Mesendoderm (in vitro differentiated cells): Measurements from ENCODE around the gene KLHL12. TPM values are rescaled to one million over a fixed set of nuclear protein-coding genes. Genes with fewer than 3 reads are reported as not detected.

ENCODE experiments used
- DNase-seq: peaks from one replicate; pipeline ENCODE4 v3.0.0; 2013
- H2AK5ac ChIP-seq: 2 replicates; pipeline ENCODE4 v1.6.1; 2013; ENCODE audit warnings: low read length, inconsistent platforms
- H2BK120ac ChIP-seq: 2 replicates; pipeline ENCODE4 v1.6.1; 2013; ENCODE audit warnings: low read depth, mild to moderate bottlenecking, low read length, moderate library complexity, mixed read lengths
- H2BK15ac ChIP-seq: replicated peaks from 2 replicates; pipeline ENCODE4 v1.6.1; 2013; ENCODE audit warnings: low read depth, mild to moderate bottlenecking, moderate library complexity
- H2BK5ac ChIP-seq: 2 replicates; pipeline ENCODE4 v1.6.1; 2013; ENCODE audit warnings: low read length, inconsistent platforms
- H3K18ac ChIP-seq: 2 replicates; pipeline ENCODE4 v1.6.1; 2013; ENCODE audit warnings: mild to moderate bottlenecking, low read length, mixed read lengths
- H3K23ac ChIP-seq: one replicate; pipeline ENCODE4 v1.6.1; 2013; ENCODE audit warnings: low read length
- H3K27ac ChIP-seq: 2 replicates; pipeline ENCODE4 v1.5.1; 2013; ENCODE audit warnings: low read depth, mild to moderate bottlenecking, inconsistent platforms, low read length, moderate library complexity
- H3K27me3 ChIP-seq: 2 replicates; pipeline ENCODE4 v1.6.1; 2013; ENCODE audit warnings: low read length, control low read depth, mild to moderate bottlenecking, inconsistent platforms; ENCODE audit not compliant: insufficient read depth, poor library complexity
- H3K36me3 ChIP-seq: 2 replicates; pipeline ENCODE4 v1.6.1; 2013; ENCODE audit warnings: low read length, inconsistent platforms; ENCODE audit not compliant: control insufficient read depth, insufficient read depth
- H3K4ac ChIP-seq: one replicate; pipeline ENCODE4 v1.6.1; 2013; ENCODE audit warnings: low read depth, mild to moderate bottlenecking, low read length, moderate library complexity
- H3K4me1 ChIP-seq: 2 replicates; pipeline ENCODE4 v1.6.1; 2013; ENCODE audit warnings: low read depth, low read length, inconsistent platforms; ENCODE audit not compliant: control insufficient read depth
- H3K4me2 ChIP-seq: 2 replicates; pipeline ENCODE4 v1.6.1; 2013; ENCODE audit warnings: low read length
- H3K4me3 ChIP-seq: 2 replicates; pipeline ENCODE4 v1.5.1; 2013; ENCODE audit warnings: mild to moderate bottlenecking, low read length
- H3K56ac ChIP-seq: one replicate; pipeline ENCODE4 v1.6.1; 2013; ENCODE audit warnings: low read length
- H3K79me1 ChIP-seq: 2 replicates; pipeline ENCODE4 v1.6.1; 2013; ENCODE audit warnings: low read length, inconsistent platforms
- H3K79me2 ChIP-seq: 2 replicates; pipeline ENCODE4 v1.6.1; 2013; ENCODE audit warnings: mild to moderate bottlenecking, low read length; ENCODE audit not compliant: control insufficient read depth, insufficient read depth
- H3K9ac ChIP-seq: 2 replicates; pipeline ENCODE4 v1.6.1; 2013; ENCODE audit warnings: low read length, inconsistent platforms
- H4K5ac ChIP-seq: one replicate; pipeline ENCODE4 v1.6.1; 2013; ENCODE audit warnings: low read length
- H4K8ac ChIP-seq: one replicate; pipeline ENCODE4 v1.6.1; 2013; ENCODE audit warnings: low read depth, mild to moderate bottlenecking, control low read depth, low read length, moderate library complexity
- WGBS: extraction: QIAGEN DNeasy Blood & Tissue Kit; methylation state at CpG from one replicate; pipeline ENCODE4 v1.1.7; 2013; ENCODE audit warnings: low lambda C conversion rate, missing lambda C conversion rate; ENCODE audit not compliant: insufficient coverage; ENCODE audit errors: extremely low coverage; 5-methylcytosine and 5-hydroxymethylcytosine counted together
- small RNA-seq: library from polyadenylated mRNA; stranded (forward); fragments of <200 nt; extraction: miRNeasy Mini kit (QIAGEN cat#:217004); gene quantifications from one replicate; pipeline ENCODE3, GENCODE V24; 2013; ENCODE audit not compliant: insufficient read depth

The KLHL12 gene

DNA sequence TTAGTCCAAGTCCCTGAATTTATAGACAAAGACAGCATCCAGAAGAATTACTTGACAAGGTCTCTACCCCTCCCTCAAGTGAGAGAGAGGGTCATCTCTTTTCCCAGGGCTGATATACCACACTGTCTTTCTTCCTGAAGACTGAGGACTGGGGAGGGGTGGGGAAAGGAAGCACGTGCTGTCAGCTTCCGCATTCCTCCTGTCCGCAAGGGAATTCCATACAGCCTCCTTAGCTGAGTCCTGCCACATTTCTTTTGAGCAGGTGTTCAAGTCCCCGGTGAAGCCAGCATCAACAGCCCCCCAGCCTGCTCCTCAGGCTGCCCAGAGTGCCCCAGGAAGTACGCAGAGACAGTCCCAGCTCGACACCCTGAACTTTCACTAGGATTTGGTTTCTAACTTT is 82.1 kb downstream of the KLHL12 start:
- no CpG with 5 or more reads among the region's 6 CpGs for WGBS
- DNase-seq, result peak; percentile 45
- H3K56ac ChIP-seq, result no peak overlapping the region

DNA sequence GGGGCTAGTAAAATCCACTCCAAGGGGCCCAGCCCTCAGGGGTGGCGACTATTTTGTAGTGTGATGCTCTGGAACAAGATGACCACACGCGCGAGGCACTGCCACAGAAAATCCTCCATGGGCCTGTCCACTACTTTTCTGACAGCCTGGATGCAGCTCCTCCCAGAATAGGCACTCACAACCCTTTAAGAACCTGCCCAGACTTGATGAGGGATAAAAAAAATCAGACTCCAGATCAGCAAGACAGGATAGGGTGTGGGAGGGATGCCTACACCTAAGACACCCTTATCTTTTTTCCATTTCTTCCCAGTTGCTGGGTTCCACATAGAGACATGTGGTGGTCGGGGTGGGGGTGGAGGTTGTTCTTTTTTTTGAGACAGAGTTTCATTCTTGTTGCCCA is 82.8 kb downstream of the KLHL12 start:
- Histone ChIP-seq H3K36me3 (no peaks in the 10 kb centered on the region), H4K5ac (no peak overlapping the region), H3K18ac (no peak overlapping the region), H3K4me2 (no peak overlapping the region), H2BK5ac (no peak overlapping the region), H3K4ac (no peak overlapping the region), H3K9ac (no peak overlapping the region), H3K27me3 (no peaks in the 10 kb centered on the region), H3K27ac (no peak overlapping the region), H4K8ac (no peak overlapping the region), H2BK15ac (no peak overlapping the region), H3K79me1 (no peaks in the 10 kb centered on the region), H3K56ac (no peak overlapping the region), H2AK5ac (no peak overlapping the region), H3K79me2 (no peaks in the 10 kb centered on the region), H3K23ac (no peak overlapping the region), H3K4me1 (no peaks in the 10 kb centered on the region), H3K4me3 (no peak overlapping the region), H2BK120ac (no peak overlapping the region)
- DNase-seq, result no peak
- no CpG with 5 or more reads among the region's 5 CpGs for WGBS

More for the DNA sequence above, 82.1 kb downstream of the KLHL12 start:
- Histone ChIP-seq H3K4me1 (no peaks in the 10 kb centered on the region), H2AK5ac (no peak overlapping the region), H3K27me3 (no peaks in the 10 kb centered on the region), H3K18ac (no peak overlapping the region), H3K4me3 (no peak overlapping the region), H3K4me2 (no peak overlapping the region), H2BK120ac (no peak overlapping the region), H3K23ac (no peak overlapping the region), H2BK15ac (no peak overlapping the region), H3K4ac (no peak overlapping the region), H3K27ac (no peak overlapping the region), H4K5ac (no peak overlapping the region), H3K79me2 (no peaks in the 10 kb centered on the region), H4K8ac (no peak overlapping the region), H3K79me1 (no peaks in the 10 kb centered on the region), H2BK5ac (no peak overlapping the region), H3K36me3 (no peaks in the 10 kb centered on the region), H3K9ac (no peak overlapping the region)

DNA sequence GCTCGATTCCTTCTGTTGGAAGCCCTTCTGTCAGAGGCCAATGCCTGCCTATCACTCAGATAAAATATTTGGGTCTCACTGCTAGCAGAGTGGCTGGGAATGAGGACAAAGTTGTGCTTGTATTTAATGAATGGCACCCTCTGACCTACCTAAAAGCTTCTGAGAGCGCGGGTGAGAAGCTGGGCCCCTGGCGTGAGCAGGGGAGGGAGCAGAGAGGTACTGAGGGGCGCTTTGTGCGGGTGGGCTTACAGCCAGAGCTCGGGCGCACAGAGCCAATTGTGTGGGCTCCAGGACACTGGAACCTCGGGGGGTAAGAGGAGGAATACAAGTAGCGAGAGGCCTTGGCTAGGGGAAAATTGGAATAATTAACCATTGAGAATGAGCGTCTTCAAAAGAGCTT is 84.0 kb downstream of the KLHL12 start:
- Histone ChIP-seq H3K23ac (no peak overlapping the region), H3K18ac (no peak overlapping the region), H4K5ac (no peak overlapping the region), H3K79me1 (no peaks in the 10 kb centered on the region), H3K27me3 (no peaks in the 10 kb centered on the region), H3K4me3 (no peak overlapping the region), H3K79me2 (no peaks in the 10 kb centered on the region), H3K36me3 (no peaks in the 10 kb centered on the region), H3K4ac (no peak overlapping the region), H3K9ac (no peak overlapping the region), H3K4me1 (no peaks in the 10 kb centered on the region), H2BK15ac (no peak overlapping the region), H4K8ac (no peak overlapping the region), H2BK5ac (no peak overlapping the region), H3K27ac (no peak overlapping the region), H3K56ac (no peak overlapping the region), H3K4me2 (no peak overlapping the region), H2BK120ac (no peak overlapping the region), H2AK5ac (no peak overlapping the region)
- no peak for DNase-seq
- no CpG with 5 or more reads among the region's 11 CpGs for WGBS

Small RNA genes lying within 50 kb of the gene (small RNA-seq; reads per million reads assigned to genes)
- gene RF00019, result not detected
